Inflammatory macrophage (primary cell): ENCODE data around the gene DNPEP.
"Not testable (repeated sequence)": the region's sequence is repeated elsewhere in the genome, so short reads cannot be mapped to it uniquely, and the experiment has no call there.

Experiments used
- DNase-seq, 2 donors: peaks; one replicate each; pipeline ENCODE4 v3.0.0-alpha.2; 2020 to 2022

The DNPEP gene

GRCh38 chr2:219399716-219400478 lies 12.2 kb upstream of the DNPEP start:
- DNase-seq = no peak

GRCh38 chr2:219398721-219399363 lies 11.1 kb upstream of the DNPEP start:
- peak; percentile 20 to 31 for DNase-seq

- peak; percentile 71 to 72 for DNase-seq
Observed at GRCh38 chr2:219396863-219397457, 9.2 kb upstream of the DNPEP start.

GRCh38 chr2:219395609-219396008 lies 7.9 kb upstream of the DNPEP start:
- no peak for DNase-seq

- DNase-seq = not testable (repeated sequence)
Observed at GRCh38 chr2:219395056-219395455, 7.3 kb upstream of the DNPEP start.

- DNase-seq = no peak
Observed at GRCh38 chr2:219392754-219393153, 5.0 kb upstream of the DNPEP start.

GRCh38 chr2:219388907-219389156 lies 1.1 kb upstream of the DNPEP start:
- DNase-seq = no peak

- DNase-seq = peak; percentile 98
Observed at GRCh38 chr2:219388121-219388906, 602 bp upstream of the DNPEP start.

- no peak for DNase-seq
Observed at GRCh38 chr2:219386532-219387280, 1.0 kb downstream of the DNPEP start.

- DNase-seq = no peak
Observed at GRCh38 chr2:219385958-219386520, 1.7 kb downstream of the DNPEP start.

- DNase-seq = no peak
Observed at GRCh38 chr2:219384859-219385258, 2.9 kb downstream of the DNPEP start.

GRCh38 chr2:219384083-219384713 lies 3.5 kb downstream of the DNPEP start:
- no peak for DNase-seq

GRCh38 chr2:219381448-219381847 lies 6.3 kb downstream of the DNPEP start:
- no peak for DNase-seq

- DNase-seq = no peak
Observed at GRCh38 chr2:219380926-219381325, 6.8 kb downstream of the DNPEP start.

- no peak for DNase-seq
Observed at GRCh38 chr2:219378163-219378851, 9.4 kb downstream of the DNPEP start.

- DNase-seq = no peak
Observed at GRCh38 chr2:219369447-219369861, 18.3 kb downstream of the DNPEP start.

GRCh38 chr2:219368690-219369191 lies 19.0 kb downstream of the DNPEP start:
- DNase-seq = no peak

- DNase-seq = peak; percentile 72 to 89
Observed at GRCh38 chr2:219362524-219363164, 25.1 kb downstream of the DNPEP start.

- no peak for DNase-seq
Observed at GRCh38 chr2:219362072-219362471, 25.6 kb downstream of the DNPEP start.
